ENCODE measurements around the gene BAIAP2L2.

Gene BAIAP2L2

DNA sequence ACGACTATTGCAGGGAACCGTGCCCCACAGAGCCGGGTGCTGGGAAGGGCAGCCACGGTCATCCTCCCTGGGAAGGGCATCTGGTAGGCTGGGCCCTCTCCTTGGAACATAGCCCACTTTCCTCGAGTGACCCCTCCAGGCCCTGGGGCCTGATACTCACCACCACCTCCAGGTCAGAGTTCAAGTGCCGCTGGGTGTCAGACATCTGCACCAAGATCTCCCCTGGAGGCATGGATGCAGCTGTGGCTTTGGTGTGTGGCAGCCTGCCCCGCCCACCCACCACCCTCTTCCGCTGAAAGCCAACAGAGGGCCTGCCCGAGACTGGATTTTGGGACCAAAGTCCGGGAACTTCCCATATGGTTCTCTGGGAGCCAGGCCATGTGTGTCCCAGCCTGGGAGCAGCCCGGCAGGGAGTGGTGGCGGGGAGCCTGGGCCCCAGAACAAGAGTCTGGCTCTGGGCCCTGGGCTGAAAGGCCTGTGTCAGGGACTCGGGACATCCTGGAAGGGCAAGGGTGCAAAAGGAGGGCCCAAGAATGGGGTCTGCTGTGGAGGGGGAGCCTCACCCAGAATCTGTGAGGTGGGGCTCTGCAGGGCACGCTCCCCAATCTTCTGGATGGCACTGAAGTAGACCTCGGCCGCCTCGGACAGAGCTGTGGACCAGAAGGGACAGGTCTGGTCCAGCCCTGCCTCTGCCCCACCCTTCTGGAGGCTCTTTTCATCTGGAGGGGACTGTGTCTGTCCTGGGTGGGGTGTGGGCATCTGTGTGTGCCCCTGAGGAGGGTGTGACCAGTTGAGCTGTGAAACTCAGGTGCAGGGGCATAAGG is 2.6 kb downstream of the BAIAP2L2 start:
- H3K36me3 ChIP-seq: peaks cover 0 to 15% (median 11%) of the 10 kb centered on the region in 3 donors
- TF ChIP-seq, protein P1, sequence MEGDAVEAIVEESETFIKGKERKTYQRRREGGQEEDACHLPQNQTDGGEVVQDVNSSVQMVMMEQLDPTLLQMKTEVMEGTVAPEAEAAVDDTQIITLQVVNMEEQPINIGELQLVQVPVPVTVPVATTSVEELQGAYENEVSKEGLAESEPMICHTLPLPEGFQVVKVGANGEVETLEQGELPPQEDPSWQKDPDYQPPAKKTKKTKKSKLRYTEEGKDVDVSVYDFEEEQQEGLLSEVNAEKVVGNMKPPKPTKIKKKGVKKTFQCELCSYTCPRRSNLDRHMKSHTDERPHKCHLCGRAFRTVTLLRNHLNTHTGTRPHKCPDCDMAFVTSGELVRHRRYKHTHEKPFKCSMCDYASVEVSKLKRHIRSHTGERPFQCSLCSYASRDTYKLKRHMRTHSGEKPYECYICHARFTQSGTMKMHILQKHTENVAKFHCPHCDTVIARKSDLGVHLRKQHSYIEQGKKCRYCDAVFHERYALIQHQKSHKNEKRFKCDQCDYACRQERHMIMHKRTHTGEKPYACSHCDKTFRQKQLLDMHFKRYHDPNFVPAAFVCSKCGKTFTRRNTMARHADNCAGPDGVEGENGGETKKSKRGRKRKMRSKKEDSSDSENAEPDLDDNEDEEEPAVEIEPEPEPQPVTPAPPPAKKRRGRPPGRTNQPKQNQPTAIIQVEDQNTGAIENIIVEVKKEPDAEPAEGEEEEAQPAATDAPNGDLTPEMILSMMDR (IDR thresholded peaks at IDR 0.05): no peak
- DNase-seq: no peak
- H3K4me3 ChIP-seq: no peak overlapping the region
- no peaks in the 10 kb centered on the region for H3K9me3 ChIP-seq
- intact Hi-C loops (cut with DNase I; ENCODE audit: low total_unique reads): no loop called here
- no peaks in the 10 kb centered on the region for H3K27me3 ChIP-seq
- no peak overlapping the region for H3K27ac ChIP-seq
- peaks cover 0 to 8% (median 0%) of the 10 kb centered on the region in 4 donors for H3K4me1 ChIP-seq

DNA sequence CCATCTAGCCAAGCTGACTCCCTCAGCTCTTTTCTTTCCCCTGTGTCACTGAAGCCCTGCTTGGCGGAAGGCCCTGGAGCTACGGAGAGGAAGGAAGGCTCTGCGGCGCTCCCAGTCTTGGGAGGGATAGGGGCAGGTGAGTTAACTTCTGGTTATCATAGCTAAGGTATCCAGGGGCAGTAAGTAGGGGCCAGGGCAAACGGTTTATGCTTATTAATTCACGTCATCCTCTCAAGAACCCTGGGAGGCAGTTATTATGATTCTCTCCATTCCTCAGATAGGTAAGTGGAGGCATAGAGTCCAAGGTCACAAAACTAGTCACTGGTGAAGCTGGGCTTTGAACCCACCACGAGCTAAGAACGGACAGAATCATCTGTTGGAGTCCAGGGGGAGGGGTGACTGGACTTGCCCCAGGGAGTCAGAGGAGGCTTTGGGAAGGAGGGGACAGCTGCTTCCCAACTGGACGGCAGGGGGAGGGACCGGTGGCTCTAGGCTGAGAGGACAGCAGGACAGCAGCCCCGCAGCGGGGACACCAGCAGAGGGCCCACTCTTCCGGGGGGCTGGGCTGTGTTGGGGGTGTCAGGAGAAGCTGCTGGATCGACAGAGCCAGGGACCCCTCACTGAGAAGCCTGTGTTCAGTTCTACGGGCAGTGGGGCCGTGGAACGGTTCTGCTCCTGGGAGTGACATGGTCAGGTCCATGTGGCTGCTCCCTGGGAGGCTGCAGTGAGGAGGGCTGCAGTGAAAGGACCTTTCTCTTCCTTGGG is 3.5 kb downstream of the BAIAP2L2 start:
- DNase-seq: no peak
- Histone ChIP-seq H3K27ac (no peak overlapping the region), H3K27me3 (no peaks in the 10 kb centered on the region), H3K4me1 (peaks cover 0 to 8% (median 0%) of the 10 kb centered on the region in 4 donors), H3K4me3 (no peak overlapping the region), H3K9me3 (no peaks in the 10 kb centered on the region), H3K36me3 (peaks cover 0 to 6% (median 5%) of the 10 kb centered on the region in 3 donors)
- TF ChIP-seq, protein P1 (IDR thresholded peaks at IDR 0.05): no peak
- intact Hi-C loops (cut with DNase I; ENCODE audit: low total_unique reads): no loop called here

DNA sequence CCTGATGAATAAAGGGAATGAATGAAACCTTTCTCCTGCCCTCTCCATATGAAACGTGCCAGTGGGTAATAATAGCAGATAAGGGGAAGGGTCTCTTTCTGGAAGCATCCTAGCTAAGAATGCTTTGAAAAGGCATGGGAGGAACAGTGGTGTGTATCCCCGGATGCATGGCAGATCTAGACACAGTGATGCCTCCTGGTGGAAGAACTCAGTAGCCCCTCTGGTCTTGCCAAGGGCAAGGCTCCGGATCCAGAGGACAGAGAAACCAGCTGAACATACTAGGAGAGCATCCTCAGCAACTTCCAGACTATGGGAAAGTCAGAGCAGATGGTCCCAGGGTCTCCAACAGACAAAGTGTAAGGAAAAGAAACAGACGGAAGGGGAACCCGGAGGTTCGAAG is 6.4 kb downstream of the BAIAP2L2 start:
- Histone ChIP-seq H3K9me3 (no peaks in the 10 kb centered on the region), H3K36me3 (no peaks in the 10 kb centered on the region), H3K4me1 (peaks cover 0 to 8% (median 0%) of the 10 kb centered on the region in 4 donors), H3K27me3 (no peaks in the 10 kb centered on the region), H3K27ac (no peak overlapping the region), H3K4me3 (no peak overlapping the region)
- intact Hi-C loops (cut with DNase I; ENCODE audit: low total_unique reads): no loop called here
- TF ChIP-seq, protein P1 (IDR thresholded peaks at IDR 0.05): peak; percentile 28 to 35
- no peak for DNase-seq

- TF ChIP-seq, protein P1 (IDR thresholded peaks at IDR 0.05): no peak
- Histone ChIP-seq H3K4me3 (no peak overlapping the region), H3K36me3 (no peaks in the 10 kb centered on the region), H3K4me1 (peaks cover 0 to 11% (median 1%) of the 10 kb centered on the region in 4 donors), H3K27ac (no peak overlapping the region), H3K9me3 (no peaks in the 10 kb centered on the region), H3K27me3 (no peaks in the 10 kb centered on the region)
- intact Hi-C loops (cut with DNase I; ENCODE audit: low total_unique reads): no loop called here
- no peak for DNase-seq
Observed at GRCh38 chr22:38103641-38104040, 6.8 kb downstream of the BAIAP2L2 start.

DNA sequence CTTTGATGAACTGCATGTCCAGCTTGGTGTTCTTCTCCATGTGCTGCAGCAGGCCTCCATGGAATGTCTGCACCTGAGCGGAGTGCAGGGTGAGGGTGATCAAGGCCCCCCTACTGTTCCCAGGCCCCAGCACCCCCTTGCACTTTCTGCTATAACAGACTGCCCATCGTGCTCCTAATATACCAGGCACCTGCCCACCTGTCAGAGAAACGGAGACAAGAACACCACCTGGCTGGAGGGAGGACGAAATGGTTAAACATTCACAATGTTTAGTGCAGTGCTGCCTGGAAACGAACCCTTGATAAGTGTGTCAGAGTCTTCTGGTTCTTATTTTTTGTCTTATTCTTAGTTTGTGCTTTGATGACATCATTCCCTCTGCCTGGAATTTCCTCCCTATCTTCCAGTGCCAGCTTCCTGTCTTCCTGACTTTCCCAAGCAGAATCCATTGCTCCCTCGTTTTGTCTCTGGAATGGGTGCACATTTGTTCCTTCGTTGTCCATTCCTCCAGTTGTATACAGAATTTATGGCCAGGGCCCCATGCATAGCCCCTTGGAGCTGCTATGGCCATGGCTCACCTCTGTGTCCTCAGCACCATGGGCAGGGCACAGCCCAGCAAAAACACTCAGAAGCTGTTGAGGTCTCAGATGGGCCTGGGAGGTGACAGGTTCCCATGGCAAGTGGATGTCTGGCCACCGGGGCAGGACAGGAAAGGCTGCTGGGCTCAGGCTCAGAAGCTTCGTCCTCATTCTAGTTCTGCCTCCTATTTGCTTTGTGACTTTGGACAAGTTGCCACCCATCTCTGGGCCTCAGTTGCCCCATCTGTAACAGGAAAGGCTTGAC is 11.9 kb downstream of the BAIAP2L2 start:
- Histone ChIP-seq H3K36me3 (no peaks in the 10 kb centered on the region), H3K4me3 (no peak overlapping the region), H3K4me1 (peaks cover 0 to 16% (median 8%) of the 10 kb centered on the region in 4 donors), H3K27me3 (no peaks in the 10 kb centered on the region), H3K27ac (peak overlapping the region in 1 of 2 donors; percentile 26), H3K9me3 (no peaks in the 10 kb centered on the region)
- intact Hi-C loops (cut with DNase I; ENCODE audit: low total_unique reads): no loop called here
- TF ChIP-seq, protein P1 (IDR thresholded peaks at IDR 0.05): no peak
- no peak for DNase-seq

Measured in tibial artery (tissue), 4 donors.